ENCODE data around the gene KDM4B. TPM values are rescaled to one million over a fixed set of nuclear protein-coding genes. Genes with fewer than 3 reads are reported as not detected.

KDM4B gene
- total RNA-seq, 4 donors from 2014 or later = 28.7 to 75.1 (median 46.1) TPM

DNA sequence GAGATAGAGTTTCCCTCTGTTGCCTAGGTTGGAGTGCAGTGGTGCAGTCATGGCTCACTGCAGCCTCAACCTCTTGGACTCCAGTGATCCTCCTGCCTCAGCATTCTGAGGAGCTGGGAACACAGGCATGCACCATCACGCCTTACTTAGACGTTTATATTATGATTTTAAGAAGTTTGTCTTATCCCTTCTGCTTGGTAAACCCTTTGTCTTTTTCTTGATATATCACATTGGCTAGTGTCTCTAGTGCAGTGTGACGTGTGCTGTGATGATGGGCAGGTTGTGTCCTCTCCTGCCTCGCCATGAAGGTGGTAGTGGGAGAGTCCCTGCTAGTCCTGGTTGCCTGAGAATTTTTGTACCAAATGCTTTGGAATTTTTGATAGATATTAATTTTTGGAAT, 93.9 kb downstream of the KDM4B start:
- Histone ChIP-seq H3K27me3 (no peaks in the 10 kb centered on the region), H3K36me3 (peaks cover 0 to 36% (median 0%) of the 10 kb centered on the region in 3 donors), H3K4me3 (no peak overlapping the region), H3K27ac (no peak overlapping the region), H3K4me1 (no peaks in the 10 kb centered on the region), H3K9me3 (no peaks in the 10 kb centered on the region)
- TF ChIP-seq POLR2A (IDR thresholded peaks at IDR 0.05) (no peak), CTCF (IDR thresholded peaks at IDR 0.05) (no peak)
- DNase-seq = no peak

DNA sequence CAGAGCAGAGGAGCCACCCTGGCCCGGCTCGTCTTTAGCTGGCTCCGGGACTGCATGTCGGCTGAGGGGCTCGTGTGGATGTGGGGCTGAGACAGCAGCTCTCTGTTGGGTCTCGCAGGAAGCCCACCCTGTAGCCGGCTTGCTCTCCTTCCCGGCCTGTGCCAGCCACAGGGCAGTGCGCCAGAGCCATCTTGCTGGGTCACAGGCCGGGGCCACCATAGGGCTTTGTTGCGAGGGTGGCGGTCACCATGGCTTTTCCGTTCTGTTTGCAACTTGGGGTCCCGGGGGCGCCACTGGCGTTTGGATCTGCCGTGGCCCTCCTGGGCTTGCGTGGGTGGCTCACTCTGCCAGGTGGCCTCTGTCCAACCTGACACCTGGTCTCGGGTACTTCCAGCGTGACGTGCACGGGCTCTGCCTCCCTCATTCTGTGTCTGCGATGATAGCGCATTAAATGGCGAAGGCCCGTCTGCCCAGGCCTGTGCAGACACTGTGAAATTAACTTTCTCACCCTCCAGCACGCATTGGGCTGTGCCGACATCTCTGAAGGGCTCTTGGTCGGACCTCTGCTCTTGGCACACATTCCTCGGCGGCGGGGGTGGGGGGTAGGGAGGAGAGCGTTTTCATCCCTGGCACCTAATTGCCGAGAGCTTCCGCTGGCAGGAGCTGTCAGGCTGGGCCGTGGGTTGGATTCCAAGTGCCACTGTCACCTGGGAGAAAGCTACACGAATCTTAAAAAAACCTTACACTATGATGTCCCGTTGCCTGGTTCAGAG, 95.1 kb downstream of the KDM4B start:
- no peak for DNase-seq
- no peaks in the 10 kb centered on the region for H3K9me3 ChIP-seq
- TF ChIP-seq CTCF (IDR thresholded peaks at IDR 0.05) (no peak), POLR2A (IDR thresholded peaks at IDR 0.05) (no peak)
- H3K27ac ChIP-seq = no peak overlapping the region
- H3K27me3 ChIP-seq = no peaks in the 10 kb centered on the region
- H3K4me1 ChIP-seq = no peaks in the 10 kb centered on the region
- H3K36me3 ChIP-seq = peaks cover 0 to 33% (median 0%) of the 10 kb centered on the region in 3 donors
- H3K4me3 ChIP-seq = no peak overlapping the region

GRCh38 chr19:5064896-5065295, 96.0 kb downstream of the KDM4B start:
- H3K9me3 ChIP-seq = no peaks in the 10 kb centered on the region
- DNase-seq = no peak
- no peak overlapping the region for H3K27ac ChIP-seq
- H3K36me3 ChIP-seq = peaks cover 0 to 33% (median 0%) of the 10 kb centered on the region in 3 donors
- TF ChIP-seq POLR2A (IDR thresholded peaks at IDR 0.05) = no peak
- TF ChIP-seq CTCF (IDR thresholded peaks at IDR 0.05) = no peak
- H3K4me1 ChIP-seq = no peaks in the 10 kb centered on the region
- no peaks in the 10 kb centered on the region for H3K27me3 ChIP-seq
- no peak overlapping the region for H3K4me3 ChIP-seq

GRCh38 chr19:5065663-5066093, 96.8 kb downstream of the KDM4B start:
- Histone ChIP-seq H3K27me3 (no peaks in the 10 kb centered on the region), H3K4me1 (no peaks in the 10 kb centered on the region), H3K27ac (no peak overlapping the region), H3K36me3 (peaks cover 0 to 36% (median 0%) of the 10 kb centered on the region in 3 donors), H3K4me3 (no peak overlapping the region), H3K9me3 (no peaks in the 10 kb centered on the region)
- no peak for TF ChIP-seq CTCF (IDR thresholded peaks at IDR 0.05)
- TF ChIP-seq POLR2A (IDR thresholded peaks at IDR 0.05) = no peak
- no peak for DNase-seq

DNA sequence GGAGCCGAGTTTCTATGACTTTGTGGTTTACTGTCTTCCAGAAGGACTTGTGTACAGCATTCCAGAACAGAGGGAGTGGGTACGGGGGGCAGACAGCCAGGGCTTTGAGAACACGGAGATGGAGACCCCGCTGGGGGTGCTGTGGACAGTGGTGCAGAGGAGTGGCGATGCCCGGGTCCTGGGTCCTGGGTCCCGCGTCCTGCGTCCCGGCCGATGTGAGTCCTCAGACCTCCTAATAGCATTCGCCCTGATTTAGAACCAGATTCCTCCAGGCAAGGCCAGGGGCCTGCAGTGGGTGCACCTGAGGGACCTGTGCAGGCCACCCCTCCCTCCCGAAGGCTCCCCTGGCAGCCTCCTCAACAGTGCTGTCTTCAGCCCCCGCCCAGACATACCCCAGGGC, 97.9 kb downstream of the KDM4B start:
- TF ChIP-seq CTCF (IDR thresholded peaks at IDR 0.05) = no peak
- TF ChIP-seq POLR2A (IDR thresholded peaks at IDR 0.05) = no peak
- Histone ChIP-seq H3K27ac (no peak overlapping the region), H3K36me3 (peaks cover 0 to 47% (median 0%) of the 10 kb centered on the region in 3 donors), H3K4me1 (no peaks in the 10 kb centered on the region), H3K4me3 (no peak overlapping the region), H3K9me3 (no peaks in the 10 kb centered on the region), H3K27me3 (no peaks in the 10 kb centered on the region)
- DNase-seq = no peak

All from Peyer's patch (tissue), 4 donors.